K562 (cell line): ENCODE data around the gene AFF3. TPM values are rescaled to one million over a fixed set of nuclear protein-coding genes. Genes with fewer than 3 reads are reported as not detected.

Experiments used
- ATAC-seq: fragments of 200-7000 bp; cut with Tn5 transposase; 3 replicates; pipeline ENCODE4 v1.9.1; 2020; ENCODE audit warnings: moderate library complexity
- BruUV-seq: library from RNA; stranded (reverse); fragments of 400-500 nt; replicated peaks from 2 replicates; lab custom pipeline; 2021; lab: Mats Ljungman, UMichigan
- CTCF ChIA-PET: fragments of 300-600 bp; formaldehyde crosslinking; extraction: SDS; loops from one replicate; lab custom pipeline; 2021; ENCODE audit warnings: low intra/inter-chr PET ratio; lab: Yijun Ruan, JAX
- POLR2A ChIA-PET: fragments of 300-600, 350-650 bp; sonication (Branson Sonifier 250); formaldehyde crosslinking; extraction: SDS; loops from one replicate; lab custom pipeline; 2021; ENCODE audit warnings: antibody characterized with exemption, inconsistent platforms; lab: Yijun Ruan, JAX
- DNase-seq, 4 experiments: peaks; one replicate each; pipeline versions ENCODE4 v3.0.0 to v3.0.0-alpha.2; 2011 to 2018; ENCODE audit warnings: low spot score in 3 of 4, mixed read lengths in 3 of 4; ENCODE audit errors: extremely low read depth in 1 of 4
- FAIRE-seq: peaks from 2 replicates; lab custom pipeline; 2011; peaks lifted over from hg19 to GRCh38; lab: Jason Lieb, UNC
- H2AFZ ChIP-seq: 2 replicates; pipeline ENCODE4 v1.6.0; 2011; ENCODE audit warnings: low read depth, low read length, control low read depth, inconsistent platforms
- H3K27ac ChIP-seq: fragments of 200-600 bp; 3 replicates; pipeline ENCODE4 v1.8.0; 2011; ENCODE audit warnings: low read depth, mild to moderate bottlenecking, control low read depth, inconsistent platforms, low read length, moderate library complexity, mixed read lengths; ENCODE audit errors: extremely low read depth
- H3K27me3 ChIP-seq, 2 experiments: fragments of 300-600 bp in 1 of 2; 2 replicates in 1 of 2; 3 replicates in 1 of 2; pipeline versions ENCODE4 v1.6.0 to v1.8.0; 2011; ENCODE audit warnings: inconsistent platforms in 2 of 2, low read length in 2 of 2, mild to moderate bottlenecking in 1 of 2, mixed read lengths in 1 of 2, moderate library complexity in 1 of 2; ENCODE audit not compliant: control insufficient read depth in 2 of 2, insufficient read depth in 2 of 2
- H3K36me3 ChIP-seq: fragments of 300-600 bp; 3 replicates; pipeline ENCODE4 v1.8.0; 2011; ENCODE audit warnings: mild to moderate bottlenecking, low read length, inconsistent platforms; ENCODE audit not compliant: control insufficient read depth, insufficient read depth
- H3K4me1 ChIP-seq, 2 experiments: fragments of 200-600 bp in 1 of 2; replicated peaks in 1 of 2; 2 replicates in 1 of 2; 3 replicates in 1 of 2; pipeline versions ENCODE4 v1.5.1 to v1.8.0; 2011; ENCODE audit warnings: inconsistent platforms in 2 of 2, low read length in 2 of 2, mild to moderate bottlenecking in 1 of 2, mixed read lengths in 1 of 2, moderate library complexity in 1 of 2; ENCODE audit not compliant: control insufficient read depth in 2 of 2, insufficient read depth in 2 of 2
- H3K4me2 ChIP-seq: 2 replicates; pipeline ENCODE4 v1.6.1; 2011; ENCODE audit warnings: low read length, control low read depth, inconsistent platforms, mixed read lengths; ENCODE audit not compliant: insufficient read depth
- H3K4me3 ChIP-seq: fragments of 200-600 bp; sonication (generic), shearing (Covaris generic); 2 replicates; pipeline ENCODE4 v1.5.1; 2016; ENCODE audit warnings: control low read depth, inconsistent platforms
- H3K79me2 ChIP-seq: fragments of 200-600 bp; 3 replicates; pipeline ENCODE4 v1.8.0; 2011; ENCODE audit warnings: low read length, inconsistent platforms; ENCODE audit not compliant: control insufficient read depth, insufficient read depth
- H3K9ac ChIP-seq, 2 experiments: 2 replicates each; pipeline versions ENCODE4 v1.6.0 to v1.6.1; 2011; ENCODE audit warnings: low read depth in 2 of 2, low read length in 2 of 2, control low read depth in 1 of 2, inconsistent platforms in 1 of 2, mild to moderate bottlenecking in 1 of 2, mixed read lengths in 1 of 2; ENCODE audit not compliant: insufficient read depth in 1 of 2
- H3K9me1 ChIP-seq: one replicate; pipeline ENCODE4 v1.6.0; 2011; ENCODE audit warnings: inconsistent platforms, mild to moderate bottlenecking, low read length, moderate library complexity; ENCODE audit not compliant: control insufficient read depth, insufficient read depth
- H3K9me3 ChIP-seq: replicated peaks from 2 replicates; pipeline ENCODE4 v1.5.1; 2011; ENCODE audit warnings: low read depth, low read length, inconsistent platforms; ENCODE audit not compliant: control insufficient read depth, insufficient read depth
- H4K20me1 ChIP-seq: replicated peaks from 2 replicates; pipeline ENCODE4 v1.6.1; 2011; ENCODE audit warnings: low read length, inconsistent platforms, mixed read lengths; ENCODE audit not compliant: control insufficient read depth, insufficient read depth
- CREM ChIP-seq: IDR thresholded peaks from 2 replicates; pipeline ENCODE4 v1.6.1; 2014; ENCODE audit warnings: antibody characterized with exemption, low read depth
- ETV6 ChIP-seq, 3 experiments: fragments of 150-350 bp in 1 of 3; sonication (generic) in 1 of 3; formaldehyde crosslinking in 1 of 3; IDR thresholded peaks; 2 replicates each; pipeline versions ENCODE4 v1.6.1 to v1.8.0; 2014 to 2022; ENCODE audit warnings: borderline replicate concordance in 2 of 3, low read depth in 2 of 3, antibody characterized with exemption in 1 of 3, low read length in 1 of 3, mild to moderate bottlenecking in 1 of 3, missing genetic modification reagents in 1 of 3
- KDM4B ChIP-seq, 2 experiments: fragments of 450-650 bp in 1 of 2; sonication (generic) in 1 of 2; IDR thresholded peaks; 2 replicates each; pipeline ENCODE4 v1.6.1; 2016 to 2017; ENCODE audit warnings: borderline replicate concordance in 2 of 2, antibody characterized with exemption in 1 of 2, low read depth in 1 of 2, mild to moderate bottlenecking in 1 of 2
- NONO ChIP-seq, 2 experiments: fragments of 200-400 bp in 1 of 2; fragments of 450-650 bp in 1 of 2; formaldehyde crosslinking in 1 of 2; IDR thresholded peaks; 2 replicates each; pipeline ENCODE4 v1.6.1; 2017; ENCODE audit warnings: low read depth in 2 of 2, mild to moderate bottlenecking in 2 of 2, moderate library complexity in 2 of 2, low read length in 1 of 2
- SIX5 ChIP-seq, 2 experiments: IDR thresholded peaks; 2 replicates each; pipeline ENCODE4 v1.6.1; 2011; ENCODE audit warnings: low read length in 2 of 2, borderline replicate concordance in 1 of 2, low read depth in 1 of 2, mild to moderate bottlenecking in 1 of 2, moderate library complexity in 1 of 2; ENCODE audit not compliant: insufficient read depth in 1 of 2
- TBL1XR1 ChIP-seq, 2 experiments: IDR thresholded peaks; 2 replicates each; pipeline ENCODE4 v1.6.1; 2012; ENCODE audit warnings: improper control_type of control experiment in 2 of 2, low read length in 2 of 2, mild to moderate bottlenecking in 1 of 2
- ZNF444 ChIP-seq: fragments of 250-450 bp; sonication (Bioruptor Pico); IDR thresholded peaks from 2 replicates; pipeline ENCODE4 v1.4.0; 2020; ENCODE audit warnings: mild to moderate bottlenecking, moderate library complexity
- WGBS: fragments of 100-300 bp; shearing (Covaris generic); methylation state at CpG from one replicate; pipeline ENCODE4 v1.1.6; 2016; ENCODE audit warnings: low coverage, mixed read lengths; ENCODE audit not compliant: insufficient coverage; ENCODE audit errors: missing lambda C conversion rate; 5-methylcytosine and 5-hydroxymethylcytosine counted together
- in situ Hi-C: fragments of 300-500 bp; cut with MboI; formaldehyde crosslinking; loops from 4 replicates; pipeline ENCODE4 v1.15.0; 2018; ENCODE audit warnings: inconsistent platforms, mixed read lengths
- intact Hi-C: fragments of 100-400 bp; cut with micrococcal nuclease; formaldehyde crosslinking; loops from 2 replicates; pipeline ENCODE4 v1.14.2; 2022
- polyA plus RNA-seq, 8 experiments: library from polyadenylated mRNA; depleted of rRNA in 4 of 8; stranded (reverse) in 5 of 8; unstranded in 3 of 8; fragments of >200 nt; fragmentation: Nextera tagmentation in 2 of 8; fragmentation: Illumina TruSeq in 1 of 8; extraction: Ambion mirVana in 2 of 8; extraction: Trizol in 1 of 8; gene quantifications; 2 replicates each; pipeline versions ENCODE4 v1.2.1 to v1.2.3, GENCODE V29; 2011 to 2014; ENCODE audit warnings: inconsistent platforms in 1 of 8, missing spikeins in 1 of 8
- total RNA-seq, 7 experiments: library from RNA; depleted of rRNA in 6 of 7; stranded (reverse); fragments of >200 nt in 6 of 7; fragmentation: Illumina TruSeq in 2 of 7; extraction: Trizol in 2 of 7; gene quantifications; 2 replicates each; pipeline versions ENCODE4 v1.2.1 to v1.2.3, GENCODE V29; 2011 to 2021; ENCODE audit warnings: low replicate concordance in 1 of 7
- TF ChIP-seq, protein P1 (sequence below): fragments of 450-650 bp; formaldehyde crosslinking; IDR thresholded peaks from 2 replicates; pipeline ENCODE4 v1.4.0; 2022; ENCODE audit warnings: mild to moderate bottlenecking, moderate library complexity
- TF ChIP-seq, protein P2 (sequence below): fragments of 200-800 bp; sonication (Bioruptor generic); IDR thresholded peaks from 2 replicates; pipeline ENCODE4 v1.6.1; 2016; ENCODE audit warnings: missing genetic modification characterization, missing compliant biosample characterization

The AFF3 gene
- total and polyA plus RNA-seq, 9 of the 15 experiments (the other 6 are each of a cell fraction or from before 2014, with no cell fraction given) = 0.02 to 0.11 TPM; not detected in 7

GRCh38 chr2:99925960-99926359, 216.4 kb downstream of the AFF3 start (continued):
- no peak for TF ChIP-seq ETV6 (IDR thresholded peaks at IDR 0.05; ENCODE audit: borderline replicate concordance in 1 of 2, low read depth in 2 of 2, low read length in 1 of 2)
- TF ChIP-seq ETV6 (CRISPR knock-in tag; IDR thresholded peaks at IDR 0.05; ENCODE audit: borderline replicate concordance) = no peak
- TF ChIP-seq, all 486 proteins: peak for 0

GRCh38 chr2:99922664-99923063, 219.7 kb downstream of the AFF3 start:
- ChIA-PET POLR2A (no interaction called here), CTCF (no interaction called here)
- H3K4me3 ChIP-seq = no peak overlapping the region
- DNase-seq (no peak), FAIRE-seq (no peak), ATAC-seq (no peak)
- BruUV-seq = no TSS peak
- in situ Hi-C loops = no loop called here
- intact Hi-C loops = no loop called here
- no peaks in the 10 kb centered on the region for H3K9me3 ChIP-seq
- WGBS = 0% methylated on average over 6 of the region's 6 CpGs
- no peaks in the 10 kb centered on the region for H3K4me1 ChIP-seq
- no peaks in the 10 kb centered on the region for H3K36me3 ChIP-seq
- peaks cover 0 to 2% of the 10 kb centered on the region in 2 experiments; a peak in 1 of 5 replicates for H3K27me3 ChIP-seq
- TF ChIP-seq, protein P1, sequence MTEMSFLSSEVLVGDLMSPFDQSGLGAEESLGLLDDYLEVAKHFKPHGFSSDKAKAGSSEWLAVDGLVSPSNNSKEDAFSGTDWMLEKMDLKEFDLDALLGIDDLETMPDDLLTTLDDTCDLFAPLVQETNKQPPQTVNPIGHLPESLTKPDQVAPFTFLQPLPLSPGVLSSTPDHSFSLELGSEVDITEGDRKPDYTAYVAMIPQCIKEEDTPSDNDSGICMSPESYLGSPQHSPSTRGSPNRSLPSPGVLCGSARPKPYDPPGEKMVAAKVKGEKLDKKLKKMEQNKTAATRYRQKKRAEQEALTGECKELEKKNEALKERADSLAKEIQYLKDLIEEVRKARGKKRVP = no peak
- TF ChIP-seq, protein P2, sequence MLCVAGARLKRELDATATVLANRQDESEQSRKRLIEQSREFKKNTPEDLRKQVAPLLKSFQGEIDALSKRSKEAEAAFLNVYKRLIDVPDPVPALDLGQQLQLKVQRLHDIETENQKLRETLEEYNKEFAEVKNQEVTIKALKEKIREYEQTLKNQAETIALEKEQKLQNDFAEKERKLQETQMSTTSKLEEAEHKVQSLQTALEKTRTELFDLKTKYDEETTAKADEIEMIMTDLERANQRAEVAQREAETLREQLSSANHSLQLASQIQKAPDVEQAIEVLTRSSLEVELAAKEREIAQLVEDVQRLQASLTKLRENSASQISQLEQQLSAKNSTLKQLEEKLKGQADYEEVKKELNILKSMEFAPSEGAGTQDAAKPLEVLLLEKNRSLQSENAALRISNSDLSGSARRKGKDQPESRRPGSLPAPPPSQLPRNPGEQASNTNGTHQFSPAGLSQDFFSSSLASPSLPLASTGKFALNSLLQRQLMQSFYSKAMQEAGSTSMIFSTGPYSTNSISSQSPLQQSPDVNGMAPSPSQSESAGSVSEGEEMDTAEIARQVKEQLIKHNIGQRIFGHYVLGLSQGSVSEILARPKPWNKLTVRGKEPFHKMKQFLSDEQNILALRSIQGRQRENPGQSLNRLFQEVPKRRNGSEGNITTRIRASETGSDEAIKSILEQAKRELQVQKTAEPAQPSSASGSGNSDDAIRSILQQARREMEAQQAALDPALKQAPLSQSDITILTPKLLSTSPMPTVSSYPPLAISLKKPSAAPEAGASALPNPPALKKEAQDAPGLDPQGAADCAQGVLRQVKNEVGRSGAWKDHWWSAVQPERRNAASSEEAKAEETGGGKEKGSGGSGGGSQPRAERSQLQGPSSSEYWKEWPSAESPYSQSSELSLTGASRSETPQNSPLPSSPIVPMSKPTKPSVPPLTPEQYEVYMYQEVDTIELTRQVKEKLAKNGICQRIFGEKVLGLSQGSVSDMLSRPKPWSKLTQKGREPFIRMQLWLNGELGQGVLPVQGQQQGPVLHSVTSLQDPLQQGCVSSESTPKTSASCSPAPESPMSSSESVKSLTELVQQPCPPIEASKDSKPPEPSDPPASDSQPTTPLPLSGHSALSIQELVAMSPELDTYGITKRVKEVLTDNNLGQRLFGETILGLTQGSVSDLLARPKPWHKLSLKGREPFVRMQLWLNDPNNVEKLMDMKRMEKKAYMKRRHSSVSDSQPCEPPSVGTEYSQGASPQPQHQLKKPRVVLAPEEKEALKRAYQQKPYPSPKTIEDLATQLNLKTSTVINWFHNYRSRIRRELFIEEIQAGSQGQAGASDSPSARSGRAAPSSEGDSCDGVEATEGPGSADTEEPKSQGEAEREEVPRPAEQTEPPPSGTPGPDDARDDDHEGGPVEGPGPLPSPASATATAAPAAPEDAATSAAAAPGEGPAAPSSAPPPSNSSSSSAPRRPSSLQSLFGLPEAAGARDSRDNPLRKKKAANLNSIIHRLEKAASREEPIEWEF (CRISPR knock-in tag) = no peak
- TF ChIP-seq NONO (IDR thresholded peaks at IDR 0.05; ENCODE audit: low read depth in 2 of 2, low read length in 1 of 2) (no peak), TBL1XR1 (IDR thresholded peaks at IDR 0.05; ENCODE audit: low read length in 2 of 2) (no peak), CREM (no peak), SIX5 (IDR thresholded peaks at IDR 0.05; ENCODE audit: borderline replicate concordance in 1 of 2, insufficient read depth in 1 of 2, low read depth in 1 of 2, low read length in 2 of 2) (no peak), KDM4B (IDR thresholded peaks at IDR 0.05; ENCODE audit: borderline replicate concordance in 2 of 2, low read depth in 1 of 2) (no peak), ZNF444 (CRISPR knock-in tag) (no peak)
- H3K79me2 ChIP-seq = no peaks in the 10 kb centered on the region
- no peak overlapping the region for H2AFZ ChIP-seq
- H3K9me1 ChIP-seq = no peaks in the 10 kb centered on the region
- H3K4me2 ChIP-seq = no peak overlapping the region
- no peaks in the 10 kb centered on the region for H4K20me1 ChIP-seq
- H3K27ac ChIP-seq = no peak overlapping the region
- H3K9ac ChIP-seq = no peak overlapping the region
